Measurements from ENCODE around the gene MAEA. TPM values are rescaled to one million over a fixed set of nuclear protein-coding genes. Genes with fewer than 3 reads are reported as not detected.

The MAEA gene
- total and polyA plus RNA-seq, 2 of the 8 experiments (the other 6 are each of a cell fraction or from before 2014, with no cell fraction given) = 75.8 to 133 TPM

GRCh38 chr4:1367230-1367935 is 77.7 kb downstream of the MAEA start:
- Histone ChIP-seq H2BK12ac (ENCODE audit: low read depth, low read length) (no peak overlapping the region), H3K36me3 (ENCODE audit: control insufficient read depth in 2 of 4, insufficient read depth in 4 of 4, low read length in 3 of 4) (no peaks in the 10 kb centered on the region), H3K9ac (replicated peaks in 1 of 4; ENCODE audit: extremely low read depth in 1 of 4, low read depth in 3 of 4, low read length in 3 of 4) (no peak overlapping the region), H3K4me3 (ENCODE audit: extremely low read depth in 1 of 4, insufficient read depth in 2 of 4, low read depth in 3 of 4, low read length in 4 of 4) (no peak overlapping the region), H3K23ac (ENCODE audit: insufficient read length) (no peak overlapping the region), H3K27ac (ENCODE audit: low read depth, low read length) (no peak overlapping the region), H3K14ac (ENCODE audit: insufficient read length) (no peak overlapping the region), H3K4ac (replicated peaks; ENCODE audit: insufficient read length, low read depth, low read length) (no peak overlapping the region), H3K9me3 (ENCODE audit: insufficient read depth in 2 of 2, low read depth in 1 of 2, low read length in 1 of 2) (no peaks in the 10 kb centered on the region), H3K79me2 (ENCODE audit: control insufficient read depth in 1 of 2, insufficient read depth in 2 of 2, low read length in 2 of 2) (no peaks in the 10 kb centered on the region), H2BK5ac (ENCODE audit: low read depth, low read length) (no peak overlapping the region), H2BK15ac (ENCODE audit: low read length) (no peak overlapping the region), H4K5ac (ENCODE audit: insufficient read length, low read depth, low read length) (no peak overlapping the region), H3K18ac (ENCODE audit: extremely low read depth, low read length) (no peak overlapping the region), H3K56ac (replicated peaks; ENCODE audit: insufficient read length, low read depth, low read length) (no peak overlapping the region), H2AFZ (ENCODE audit: low read length) (no peak overlapping the region), H2AK5ac (ENCODE audit: low read depth, low read length) (no peak overlapping the region), H3K23me2 (ENCODE audit: low read depth, low read length) (no peaks in the 10 kb centered on the region), H4K20me1 (replicated peaks in 1 of 2; ENCODE audit: control insufficient read depth in 1 of 2, insufficient read depth in 2 of 2, low read length in 2 of 2) (peaks cover 0 to 11% of the 10 kb centered on the region in 2 experiments), H3K4me2 (ENCODE audit: insufficient read depth in 1 of 2, low read depth in 2 of 2, low read length in 2 of 2) (no peak overlapping the region), H2BK120ac (replicated peaks; ENCODE audit: low read depth, low read length) (no peak overlapping the region), H3K27me3 (replicated peaks in 1 of 4; ENCODE audit: control insufficient read depth in 3 of 4, extremely low read depth in 1 of 4, insufficient read depth in 3 of 4, low read length in 3 of 4) (no peaks in the 10 kb centered on the region), H4K91ac (replicated peaks; ENCODE audit: insufficient read length, low read length) (no peak overlapping the region), H2BK20ac (ENCODE audit: low read length) (no peak overlapping the region), H3K4me1 (replicated peaks in 1 of 4; ENCODE audit: control insufficient read depth in 3 of 4, insufficient read depth in 4 of 4, low read length in 3 of 4) (0 out of 7 replicates have a peak, but pooled peaks cover 0 to 2% (median 0%) of the 10 kb centered on the region in 4 experiments), H3K79me1 (ENCODE audit: low read depth, low read length) (no peaks in the 10 kb centered on the region), H4K8ac (ENCODE audit: extremely low read depth, insufficient read depth, low read length) (0 out of 2 replicates have a peak overlapping the region, but pooled peaks have one; percentile 42)
- TF ChIP-seq JUND (IDR thresholded peaks at IDR 0.05; ENCODE audit: low read length) = no peak
- TF ChIP-seq CTBP2 (IDR thresholded peaks at IDR 0.05; ENCODE audit: borderline replicate concordance, insufficient read depth, insufficient read length, low read length) = no peak
- TF ChIP-seq TCF12 (IDR thresholded peaks at IDR 0.05; ENCODE audit: low read depth, low read length) = no peak
- no peak for TF ChIP-seq RNF2 (IDR thresholded peaks at IDR 0.05; ENCODE audit: borderline replicate concordance, low read depth, low read length, missing control alignments, poor library complexity, severe bottlenecking)
- TF ChIP-seq YY1 (IDR thresholded peaks at IDR 0.05; ENCODE audit: low read depth, low read length) = no peak
- TF ChIP-seq CREB1 (IDR thresholded peaks at IDR 0.05) = no peak
- TF ChIP-seq CHD2 (IDR thresholded peaks at IDR 0.05; ENCODE audit: low read length) = no peak
- DNase-seq (ENCODE audit: low read depth in 1 of 2, low spot score in 2 of 2) (no peak), FAIRE-seq (no peak)
- ChIA-PET POLR2A (ENCODE audit: partially characterized antibody) (interaction anchor here (0.6 to 3.2 kb wide), 2 partner anchors 9 to 11 kb away, joined by 3 to 7 read pairs; no protein-coding TSS in a partner anchor), CTCF (ENCODE audit: partially characterized antibody) (interaction anchor here (1.4 to 4.1 kb wide), 3 partner anchors 9 to 17 kb away, joined by 3 to 58 read pairs (median 14); no protein-coding TSS in a partner anchor)
- 91% methylated on average over 17 of the region's 17 CpGs; no CpG with 5 or more reads in 1 of the 2 experiments for WGBS, 2 experiments (ENCODE audit: extremely low coverage in 1 of 2, insufficient coverage in 1 of 2, insufficient read length in 1 of 2, insufficient replicate concordance in 2 of 2, low coverage in 1 of 2, low lambda C conversion rate in 2 of 2, missing lambda C conversion rate in 1 of 2)

Data from H1 (cell line).